Measurements from ENCODE around the gene PACRG.

The PACRG gene

DNA sequence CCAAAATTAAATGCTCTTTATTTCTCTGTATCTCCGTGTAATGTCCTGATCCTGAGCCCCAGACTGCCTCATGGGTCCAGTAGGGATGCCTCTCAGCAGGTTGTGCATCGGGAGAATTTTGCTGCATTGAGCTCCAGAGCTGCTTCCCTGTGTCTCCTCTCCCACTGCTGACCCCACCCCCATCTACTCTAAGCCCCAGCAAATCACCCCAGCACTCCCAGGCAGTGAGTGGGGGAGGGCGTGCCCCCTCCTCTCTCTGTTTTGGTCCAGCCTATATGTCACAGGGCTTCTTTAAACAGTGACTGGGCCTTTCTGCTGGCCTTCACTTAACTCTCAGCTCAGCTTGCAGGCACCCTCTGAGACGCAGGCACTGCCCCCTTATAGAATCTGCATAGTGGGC, 458.0 kb downstream of the PACRG start:
- DNase-seq: no peak

- DNase-seq: no peak
Observed at GRCh38 chr6:163186527-163186926, 458.8 kb downstream of the PACRG start.

GRCh38 chr6:163187201-163187600, 459.4 kb downstream of the PACRG start:
- no peak for DNase-seq

DNA sequence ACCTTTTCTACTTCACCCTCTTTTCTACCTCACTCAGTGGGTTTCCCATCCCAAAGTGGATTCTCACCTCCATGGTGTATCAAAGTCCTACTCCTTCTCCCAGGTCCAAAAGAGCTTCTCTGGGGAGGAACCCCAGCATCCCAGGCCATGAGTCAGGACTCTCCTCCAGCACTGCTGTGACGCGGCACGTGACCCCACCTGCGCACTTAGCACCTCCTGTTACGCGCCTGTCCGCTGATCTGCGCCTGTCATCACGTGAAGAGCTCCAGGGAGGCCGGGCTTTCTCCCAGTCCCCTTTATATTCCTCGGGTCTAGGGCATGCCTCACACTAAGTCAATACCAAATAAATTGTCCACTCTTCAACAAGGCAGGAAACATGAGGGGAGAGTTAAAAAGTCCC, 459.8 kb downstream of the PACRG start:
- no peak for DNase-seq

DNA sequence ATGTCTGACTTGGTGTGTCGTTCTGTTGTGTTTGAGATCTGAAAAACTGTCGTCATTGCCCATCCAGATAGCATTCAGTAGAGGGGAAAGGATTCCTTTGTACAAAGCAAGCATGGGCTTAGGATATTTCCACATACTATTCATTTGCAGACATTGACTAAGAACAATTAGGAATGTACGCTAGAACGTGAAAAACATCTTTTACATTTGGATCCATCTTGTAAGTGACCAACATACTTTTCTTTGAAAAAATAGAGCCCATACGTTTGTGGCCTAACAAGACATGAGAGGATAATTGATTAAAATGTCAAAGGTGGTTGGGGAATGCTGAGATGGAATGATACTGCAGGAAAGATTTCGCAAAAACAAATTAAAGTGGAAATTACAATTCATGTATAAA, 461.0 kb downstream of the PACRG start:
- DNase-seq: no peak

GRCh38 chr6:163189609-163190008, 461.8 kb downstream of the PACRG start:
- DNase-seq: no peak

DNA sequence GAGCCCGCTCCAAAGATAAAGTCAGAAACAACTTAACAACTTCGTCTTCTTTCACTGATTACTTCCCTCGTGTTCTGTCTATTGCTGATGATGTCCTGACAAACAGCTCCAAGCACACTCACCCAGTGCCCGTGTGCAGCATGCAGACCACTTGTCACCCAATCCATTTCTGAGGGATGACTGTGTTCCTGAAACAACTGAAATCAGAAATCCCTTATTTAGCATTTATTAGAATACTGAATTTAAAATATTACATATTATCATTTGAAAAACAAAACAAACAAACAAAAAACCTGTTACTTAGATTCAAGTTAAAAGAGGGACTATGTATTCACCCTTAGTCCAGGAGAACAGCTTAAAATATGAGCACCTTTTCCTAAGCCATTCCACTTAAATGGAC, 463.0 kb downstream of the PACRG start:
- DNase-seq: no peak

GRCh38 chr6:163191704-163192537, 464.1 kb downstream of the PACRG start:
- DNase-seq: no peak

DNA sequence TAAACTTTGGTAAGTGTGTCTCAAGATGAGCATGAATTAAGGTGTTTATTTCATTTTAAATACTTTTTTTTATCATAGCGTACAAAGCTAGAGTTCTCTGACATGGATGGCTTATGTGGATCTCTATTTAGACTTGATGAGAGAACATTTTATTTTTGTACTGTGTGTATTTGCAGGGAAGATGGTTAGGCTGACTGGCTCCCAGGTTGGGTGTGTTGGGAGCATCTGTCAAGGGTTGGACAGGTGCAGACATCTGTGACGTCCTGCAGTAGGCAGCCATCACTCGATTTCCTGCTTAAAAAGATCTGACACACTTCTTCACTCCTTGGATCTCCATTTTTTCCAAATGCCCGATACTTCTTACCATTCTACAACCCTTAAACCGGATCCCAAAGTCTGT, 464.8 kb downstream of the PACRG start:
- DNase-seq: no peak

- no peak for DNase-seq
Observed at GRCh38 chr6:163193326-163193725, 465.6 kb downstream of the PACRG start.

DNA sequence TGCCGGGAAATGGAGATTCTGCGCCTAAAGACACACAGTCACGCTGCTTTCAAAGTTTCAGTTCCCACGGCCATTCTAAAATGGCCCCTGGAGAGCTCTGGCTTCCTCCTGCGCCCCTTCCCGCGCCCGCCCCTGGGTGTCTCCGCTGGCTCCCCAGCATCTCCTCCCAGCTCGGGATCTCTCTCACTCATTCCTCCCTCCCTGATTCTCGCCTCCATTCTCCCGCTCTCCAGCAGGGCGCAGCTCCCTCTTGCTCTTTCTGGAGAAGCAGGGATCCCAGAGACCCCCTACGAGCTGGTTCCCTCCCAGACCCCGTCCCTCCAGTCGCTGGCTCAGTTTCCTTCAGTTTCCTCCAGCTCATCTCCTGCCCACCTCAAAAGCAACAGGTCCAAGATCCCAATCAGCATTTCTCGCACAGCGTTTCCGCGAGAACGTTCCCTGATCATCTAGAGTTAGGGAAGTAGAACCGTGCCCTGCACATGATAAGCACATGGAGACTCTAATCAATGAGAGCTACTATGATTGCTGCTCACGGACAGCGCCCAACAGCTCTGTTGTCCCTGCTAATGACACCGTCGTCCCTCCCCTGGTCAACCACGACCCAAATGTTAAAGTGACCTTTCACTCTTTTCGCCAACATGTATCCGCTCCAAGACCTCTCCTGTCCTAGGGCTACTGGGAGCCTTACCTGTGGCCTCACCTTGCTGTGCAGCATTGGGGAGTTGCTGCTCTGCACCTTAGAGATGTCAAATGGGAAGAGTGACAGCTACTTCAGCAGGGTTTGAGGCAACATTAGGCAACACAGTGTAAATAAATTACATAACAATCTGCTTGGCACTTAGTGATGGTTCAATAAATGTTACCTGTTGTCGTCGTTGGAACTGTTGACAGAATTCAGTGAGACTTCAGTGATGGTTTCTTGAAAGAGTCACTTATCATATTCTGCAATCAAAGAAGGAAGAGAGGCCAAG, 468.2 kb downstream of the PACRG start:
- no peak for DNase-seq

- DNase-seq: no peak
Observed at GRCh38 chr6:163197839-163198238, 470.1 kb downstream of the PACRG start.

DNA sequence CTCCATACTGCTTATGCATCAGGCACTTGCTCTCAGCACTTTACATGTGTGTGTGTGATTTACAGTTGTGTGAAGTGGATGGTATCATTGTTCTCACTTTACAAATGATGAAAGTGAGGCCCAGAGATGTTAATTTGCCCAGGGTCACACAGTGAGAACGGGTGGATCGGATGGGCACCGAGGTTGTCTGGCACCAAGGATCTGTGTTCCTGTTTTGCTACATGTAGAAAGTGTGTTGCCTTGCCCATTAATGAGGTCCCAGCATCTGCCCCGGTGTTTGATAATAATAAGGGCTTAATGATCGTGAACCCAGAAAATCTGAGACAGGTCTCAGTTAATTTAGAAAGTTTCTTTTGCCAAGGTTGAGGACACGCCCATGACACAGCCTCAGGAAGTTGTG, 470.6 kb downstream of the PACRG start:
- no peak for DNase-seq

- no peak for DNase-seq
Observed at GRCh38 chr6:163199371-163199770, 471.6 kb downstream of the PACRG start.

GRCh38 chr6:163200289-163200688, 472.5 kb downstream of the PACRG start:
- DNase-seq: no peak

GRCh38 chr6:163200694-163201093, 472.9 kb downstream of the PACRG start:
- no peak for DNase-seq

GRCh38 chr6:163201855-163202254, 474.1 kb downstream of the PACRG start:
- no peak for DNase-seq

DNA sequence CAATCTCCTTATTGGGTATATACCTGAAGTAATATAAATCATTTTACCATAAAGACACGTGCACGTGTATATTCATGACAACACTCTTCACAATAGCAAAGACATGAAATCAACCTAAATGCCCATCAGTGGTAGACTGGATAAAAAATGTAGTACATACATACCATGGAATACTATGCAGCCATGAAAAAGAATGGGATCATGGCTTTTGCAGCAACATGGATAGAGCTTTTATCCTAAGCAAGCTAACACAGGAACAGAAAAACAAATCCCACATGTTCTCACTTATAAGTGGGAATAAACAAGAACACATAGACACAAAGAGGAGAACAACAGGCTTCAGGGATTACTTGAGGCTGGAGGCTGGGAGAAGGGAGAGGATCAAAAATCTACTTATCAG, 478.4 kb downstream of the PACRG start:
- DNase-seq: no peak

GRCh38 chr6:163207431-163208383, 479.9 kb downstream of the PACRG start:
- no peak for DNase-seq

- no peak for DNase-seq
Observed at GRCh38 chr6:163209005-163209404, 481.2 kb downstream of the PACRG start.

- no peak for DNase-seq
Observed at GRCh38 chr6:163212123-163212522, 484.3 kb downstream of the PACRG start.

DNA sequence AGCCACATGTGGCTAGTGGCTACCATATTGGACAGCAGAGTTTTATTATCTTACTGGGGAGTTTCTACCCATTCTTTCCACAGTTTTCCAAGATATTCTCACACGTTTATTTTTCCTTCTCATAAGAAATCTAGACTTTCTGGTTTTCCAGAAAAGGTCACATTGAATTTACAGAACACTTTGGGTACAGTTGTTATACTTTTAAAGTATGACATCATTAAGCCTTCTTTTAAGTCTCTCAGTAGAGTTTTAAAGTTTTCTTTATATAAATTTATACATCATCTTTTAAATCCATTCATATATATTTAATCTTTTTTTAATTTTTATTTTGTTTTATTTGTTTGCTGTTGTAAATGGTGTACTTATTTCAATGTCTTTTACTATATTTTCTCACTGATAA, 486.5 kb downstream of the PACRG start:
- DNase-seq: no peak

Measured in NCI-H1092 treated with DMSO at 0.1 percent for 48 hours (cell line).